Heart left ventricle (tissue), 16 donors: Measurements from ENCODE around the gene CPNE5. TPM values are rescaled to one million over a fixed set of nuclear protein-coding genes. Genes with fewer than 3 reads are reported as not detected.
"Not testable (repeated sequence)": the region's sequence is repeated elsewhere in the genome, so short reads cannot be mapped to it uniquely, and the experiment has no call there.

Experiments
- ATAC-seq, 4 donors: fragments of 200-7000 bp; cut with Tn5 transposase; one replicate each; pipeline ENCODE4 v1.9.1; 2020 to 2022; ENCODE audit warnings: moderate library complexity in 4 of 4, mild to moderate bottlenecking in 3 of 4, moderate number of reproducible peaks in 1 of 4
- DNase-seq, 5 donors: peaks; one replicate each; pipeline ENCODE4 v3.0.0-alpha.2; 2020
- H3K27ac ChIP-seq, 12 donors: fragments of 200-600 bp; sonication (generic) in 4 of 12; one replicate each; pipeline versions ENCODE4 v1.5.0 to v1.8.0; 2016 to 2022; ENCODE audit warnings: mild to moderate bottlenecking in 2 of 12
- H3K27me3 ChIP-seq, 9 donors: fragments of 200-600 bp; sonication (generic) in 2 of 9; one replicate each; pipeline versions ENCODE4 v1.5.1 to v1.8.0; 2016 to 2022; ENCODE audit warnings: mild to moderate bottlenecking in 3 of 9
- H3K36me3 ChIP-seq, 9 donors: fragments of 200-600 bp; sonication (generic) in 2 of 9; one replicate each; pipeline versions ENCODE4 v1.5.0 to v1.8.0; 2018 to 2022; ENCODE audit warnings: mild to moderate bottlenecking in 2 of 9
- H3K4me1 ChIP-seq, 12 donors: fragments of 200-600 bp; sonication (generic) in 4 of 12; one replicate each; pipeline versions ENCODE4 v1.5.0 to v1.8.0; 2016 to 2022; ENCODE audit warnings: mild to moderate bottlenecking in 3 of 12
- H3K4me3 ChIP-seq, 12 donors: fragments of 200-600 bp; sonication (generic) in 4 of 12; one replicate each; pipeline versions ENCODE4 v1.5.0 to v1.8.0; 2017 to 2022; ENCODE audit warnings: mild to moderate bottlenecking in 9 of 12, moderate library complexity in 4 of 12
- H3K9me3 ChIP-seq, 12 donors: fragments of 200-600 bp; sonication (generic) in 4 of 12; one replicate each; pipeline versions ENCODE4 v1.5.0 to v1.8.0; 2016 to 2022; ENCODE audit warnings: mild to moderate bottlenecking in 1 of 12
- CTCF ChIP-seq, 12 donors: fragments of 200-600 bp; sonication (generic) in 4 of 12; IDR thresholded peaks; one replicate each; pipeline versions ENCODE4 v1.5.0 to v1.8.0; 2018 to 2022; ENCODE audit warnings: antibody characterized with exemption in 12 of 12, mild to moderate bottlenecking in 5 of 12
- POLR2A ChIP-seq, 2 donors: fragments of 450-650 bp; IDR thresholded peaks; one replicate each; pipeline ENCODE4 v1.6.1; 2017; ENCODE audit warnings: antibody characterized with exemption in 2 of 2, mild to moderate bottlenecking in 2 of 2, moderate library complexity in 2 of 2
- WGBS, 4 donors: extraction: QIAGEN DNeasy Blood & Tissue Kit in 2 of 4; methylation state at CpG; one replicate each; pipeline versions ENCODE4 v1.1.5 to v1.1.7; 2013 to 2018; 5-methylcytosine and 5-hydroxymethylcytosine counted together
- intact Hi-C, 10 donors: fragments of 100-400 bp; cut with DNase I; formaldehyde crosslinking; loops; one replicate each; pipeline versions ENCODE4 v1.11.1 to v1.14.2; 2022
- polyA plus RNA-seq, 2 donors: library from polyadenylated mRNA; stranded (reverse); fragments of 200-250 nt; gene quantifications; one replicate each; pipeline ENCODE4 v1.2.3, GENCODE V29; 2013
- total RNA-seq, 9 donors: library from RNA; depleted of rRNA in 2 of 9; stranded (reverse); fragments of >200 nt in 2 of 9; fragmentation: NEBNext Ultra II Directional in 3 of 9; extraction: Animal tissue kit (Norgen Biotek cat#: 25700) in 3 of 9; gene quantifications; one replicate each; pipeline versions ENCODE4 v1.1.0 to v1.2.4, GENCODE V29; 2016 to 2023
- donor health status: ischemic (EF 13 %, LVEDD 7.1; RV severe dilation, severe dysfunction).
- donor health status: healthy with polysubstance abuse.
- donor health status: DM: no; HTN: yes; CAD: no.
- donor health status: DM: no; HTN: no; CAD: no.
- donor health status: ischemic (EF 25% LVEDD 6.9; RV normal size, moderate dysfunction).
- donor health status: ischemic (EF 25% LVEDD 5.7; RV mildly dilated, moderate dysfunction).
- donor health status: healthy.
- donor health status: DM: yes; HTN: yes; CAD: no.
- donor health status: ischemic (EF 35%, LVEDD 5.7; RV mildly dilated, moderate dysfunction).
- donor health status: nonischemic (EF 11% LVEDD 7.7; RV severe dilation, severe dysfunction).
- donor health status: DM: yes; HTN: yes; CAD: no.
- donor health status: PGD.
- donor health status: ischemic (EF 29% LVEDD 5.4; RV normal size, mild dysfunction).
- donor health status: nonischemic (EF 23%, LVEDD 6.1; RV moderate dilation, normal function).

CPNE5 gene
- total and polyA plus RNA-seq, 11 donors, result 4.0 to 111 (median 13.4) TPM

GRCh38 chr6:36724514-36725390 lies 114.5 kb downstream of the CPNE5 start:
- no peak for TF ChIP-seq POLR2A (IDR thresholded peaks at IDR 0.05)
- peak; percentile 36 to 60 (median 49) for TF ChIP-seq CTCF (IDR thresholded peaks at IDR 0.05)
- Histone ChIP-seq H3K4me3 (no peak overlapping the region), H3K9me3 (no peaks in the 10 kb centered on the region), H3K4me1 (peaks cover 0 to 25% (median 5%) of the 10 kb centered on the region in 12 donors), H3K27ac (no peak overlapping the region), H3K36me3 (no peaks in the 10 kb centered on the region), H3K27me3 (no peaks in the 10 kb centered on the region)
- intact Hi-C loops, result loop anchor here in 3 of 10 donors (1.0 to 10.0 kb wide), 4 partner anchors 100 to 110 kb away; no protein-coding TSS in a partner anchor
- ATAC-seq, result peak in 3 of 4 donors; percentile 49 to 75 (median 55)
- peak in 3 of 5 donors; percentile 42 to 68 (median 63) for DNase-seq
- 55 to 60% (median 57%) methylated on average over 13 of the region's 13 CpGs for WGBS, 4 donors

DNA sequence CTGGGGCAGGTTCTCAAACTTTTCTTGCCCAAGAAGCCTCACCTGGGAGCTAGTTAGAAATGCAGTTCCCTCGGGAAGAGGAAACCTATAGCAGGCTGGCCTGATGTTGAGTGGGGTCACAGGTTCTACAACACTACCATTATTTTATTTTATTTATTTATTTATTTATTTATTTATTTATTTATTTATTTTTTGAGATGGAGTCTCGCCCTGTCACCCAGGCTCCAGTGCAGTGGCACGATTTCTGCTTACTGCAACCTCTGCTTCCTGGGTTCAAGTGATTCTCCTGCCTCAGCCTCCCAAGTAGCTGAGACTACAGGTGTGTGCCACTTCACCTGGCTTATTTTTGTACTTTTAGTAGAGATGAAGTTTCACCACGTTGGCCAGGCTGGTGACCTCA lies 115.3 kb downstream of the CPNE5 start:
- H3K36me3 ChIP-seq, H3K27me3 ChIP-seq, H3K4me3 ChIP-seq, H3K27ac ChIP-seq, H3K9me3 ChIP-seq, ATAC-seq: not testable (repeated sequence)
- intact Hi-C loops, result loop anchor here in 3 of 10 donors (1.0 to 10.0 kb wide), 4 partner anchors 99 to 109 kb away; no protein-coding TSS in a partner anchor
- 92 to 97% (median 95%) methylated on average over 4 of the region's 4 CpGs for WGBS, 4 donors
- H3K4me1 ChIP-seq, result peaks cover 0 to 17% (median under 1%) of the 10 kb centered on the region in 12 donors
- DNase-seq, result peak in 1 of 5 donors; percentile 14

DNA sequence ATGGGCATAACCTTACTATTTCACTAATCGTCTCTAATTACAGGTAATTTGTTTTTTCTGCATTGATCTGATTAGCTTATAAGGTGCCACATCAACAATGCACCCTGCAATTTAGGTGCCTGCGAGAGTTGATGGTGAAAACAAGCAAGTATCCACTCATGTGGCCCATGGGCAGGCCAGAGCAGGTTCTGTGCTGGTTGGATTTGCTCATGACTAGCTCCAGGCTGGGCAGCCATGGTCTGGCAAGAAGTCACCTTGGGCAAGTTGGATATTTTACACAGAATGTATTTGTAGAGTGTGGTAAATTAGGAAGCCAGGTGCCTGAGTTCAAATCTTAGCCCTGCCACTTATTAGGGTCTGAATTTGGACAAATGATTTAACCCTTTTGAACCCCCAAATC lies 116.4 kb downstream of the CPNE5 start:
- no peaks in the 10 kb centered on the region for H3K27me3 ChIP-seq
- no peaks in the 10 kb centered on the region for H3K9me3 ChIP-seq
- H3K4me3 ChIP-seq, result no peak overlapping the region
- H3K27ac ChIP-seq, result no peak overlapping the region
- DNase-seq (peak in 1 of 5 donors; percentile 28), ATAC-seq (no peak)
- H3K4me1 ChIP-seq, result peaks cover 0 to 7% (median 0%) of the 10 kb centered on the region in 12 donors
- intact Hi-C loops, result loop anchor here in 1 of 10 donors (10.0 kb wide), 1 partner anchor 98 kb away; no protein-coding TSS in a partner anchor
- WGBS, 4 donors, result 91 to 97% (median 95%) methylated on average over 2 of the region's 2 CpGs
- no peaks in the 10 kb centered on the region for H3K36me3 ChIP-seq
- TF ChIP-seq CTCF (IDR thresholded peaks at IDR 0.05) (no peak), POLR2A (IDR thresholded peaks at IDR 0.05) (no peak)

DNA sequence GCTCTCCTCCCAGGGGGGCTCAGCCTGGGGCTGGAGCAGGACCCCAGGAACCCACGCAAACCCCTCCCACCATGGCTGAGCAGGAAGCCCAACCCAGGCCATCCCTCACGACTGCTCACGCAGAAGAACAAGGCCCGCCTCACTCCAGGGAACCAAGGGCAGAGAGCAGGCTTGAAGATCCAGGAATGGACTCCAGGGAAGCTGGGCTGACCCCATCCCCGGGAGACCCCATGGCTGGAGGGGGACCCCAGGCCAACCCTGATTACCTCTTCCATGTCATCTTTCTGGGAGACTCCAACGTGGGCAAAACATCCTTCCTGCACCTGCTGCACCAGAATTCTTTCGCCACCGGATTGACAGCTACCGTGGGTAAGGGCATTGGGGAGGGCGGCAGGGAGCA lies 116.9 kb downstream of the CPNE5 start:
- DNase-seq (peak in 1 of 5 donors; percentile 46), ATAC-seq (no peak)
- 89 to 94% (median 93%) methylated on average over 10 of the region's 10 CpGs for WGBS, 4 donors
- Histone ChIP-seq H3K27ac (no peak overlapping the region), H3K4me1 (peaks cover 0 to 2% (median 0%) of the 10 kb centered on the region in 12 donors), H3K36me3 (no peaks in the 10 kb centered on the region), H3K27me3 (no peaks in the 10 kb centered on the region), H3K4me3 (no peak overlapping the region), H3K9me3 (no peaks in the 10 kb centered on the region)
- intact Hi-C loops, result loop anchor here in 1 of 10 donors (10.0 kb wide), 1 partner anchor 98 kb away; no protein-coding TSS in a partner anchor
- TF ChIP-seq CTCF (IDR thresholded peaks at IDR 0.05), result no peak
- TF ChIP-seq POLR2A (IDR thresholded peaks at IDR 0.05), result no peak
